Ascending aorta (tissue), 2 donors: ENCODE measurements around the gene TREH. TPM values are rescaled to one million over a fixed set of nuclear protein-coding genes. Genes with fewer than 3 reads are reported as not detected.

Experiments
- DNase-seq, 2 donors: peaks; one replicate each; pipeline ENCODE4 v3.0.0-alpha.2; 2019; ENCODE audit warnings: low spot score in 2 of 2
- H3K27ac ChIP-seq, 2 donors: fragments of 200-600 bp; sonication (generic); one replicate each; pipeline ENCODE4 v1.5.1; 2016 to 2017; ENCODE audit warnings: mild to moderate bottlenecking in 1 of 2
- H3K27me3 ChIP-seq: fragments of 200-600 bp; sonication (generic); one replicate; pipeline ENCODE4 v1.5.1; 2017
- H3K36me3 ChIP-seq, 2 donors: fragments of 200-600 bp; sonication (generic); one replicate each; pipeline ENCODE4 v1.5.1; 2016
- H3K4me1 ChIP-seq, 2 donors: fragments of 200-600 bp; sonication (generic); one replicate each; pipeline ENCODE4 v1.5.1; 2016 to 2017; ENCODE audit warnings: mild to moderate bottlenecking in 1 of 2
- H3K4me3 ChIP-seq, 2 donors: fragments of 200-600 bp; sonication (generic); one replicate each; pipeline ENCODE4 v1.5.1; 2016 to 2017; ENCODE audit warnings: mild to moderate bottlenecking in 1 of 2
- H3K9me3 ChIP-seq, 2 donors: fragments of 200-600 bp; sonication (generic); one replicate each; pipeline ENCODE4 v1.5.1; 2016
- intact Hi-C: fragments of 100-400 bp; cut with DNase I; formaldehyde crosslinking; loops from one replicate; pipeline ENCODE4 v1.15.1; 2023
- total RNA-seq: library from RNA; depleted of rRNA; stranded (reverse); fragments of >200 nt; gene quantifications from one replicate; pipeline ENCODE4 v1.1.0, GENCODE V29; 2016
- TF ChIP-seq, protein P1 (sequence below), 3 experiments: fragments of 200-600 bp in 2 of 3; fragments of 450-650 bp in 1 of 3; sonication (generic) in 2 of 3; IDR thresholded peaks; one replicate each; pipeline ENCODE4 v1.5.1; 2016 to 2019; ENCODE audit warnings: antibody characterized with exemption in 3 of 3, mild to moderate bottlenecking in 1 of 3, moderate library complexity in 1 of 3

Gene TREH
- total RNA-seq, 1 donor from 2014 or later: not detected

DNA sequence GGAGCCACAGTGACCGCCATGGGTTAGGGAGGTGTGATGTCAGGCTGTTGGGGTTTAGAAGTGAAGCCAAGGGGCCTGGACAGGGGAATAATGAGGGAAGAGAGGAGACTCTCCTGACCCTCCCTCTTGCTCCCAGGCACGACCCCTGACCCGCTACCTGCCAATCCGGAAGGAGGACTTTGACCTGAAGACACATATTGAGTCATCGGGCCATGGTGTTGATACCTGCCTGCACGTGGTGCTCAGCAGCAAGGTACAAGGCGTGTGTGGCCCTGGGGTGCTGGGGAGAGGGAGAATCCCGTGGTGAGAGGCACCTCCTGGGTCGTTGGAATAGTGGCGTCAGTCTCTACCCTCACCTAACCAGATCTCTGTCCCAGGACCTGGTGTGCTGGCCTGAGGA lies 29.5 kb downstream of the TREH start:
- Histone ChIP-seq H3K27ac (no peak overlapping the region), H3K27me3 (no peaks in the 10 kb centered on the region), H3K9me3 (no peaks in the 10 kb centered on the region), H3K4me3 (no peak overlapping the region), H3K36me3 (peaks cover 85 to 97% of the 10 kb centered on the region in 2 donors), H3K4me1 (no peaks in the 10 kb centered on the region)
- no peak for DNase-seq
- TF ChIP-seq, protein P1, sequence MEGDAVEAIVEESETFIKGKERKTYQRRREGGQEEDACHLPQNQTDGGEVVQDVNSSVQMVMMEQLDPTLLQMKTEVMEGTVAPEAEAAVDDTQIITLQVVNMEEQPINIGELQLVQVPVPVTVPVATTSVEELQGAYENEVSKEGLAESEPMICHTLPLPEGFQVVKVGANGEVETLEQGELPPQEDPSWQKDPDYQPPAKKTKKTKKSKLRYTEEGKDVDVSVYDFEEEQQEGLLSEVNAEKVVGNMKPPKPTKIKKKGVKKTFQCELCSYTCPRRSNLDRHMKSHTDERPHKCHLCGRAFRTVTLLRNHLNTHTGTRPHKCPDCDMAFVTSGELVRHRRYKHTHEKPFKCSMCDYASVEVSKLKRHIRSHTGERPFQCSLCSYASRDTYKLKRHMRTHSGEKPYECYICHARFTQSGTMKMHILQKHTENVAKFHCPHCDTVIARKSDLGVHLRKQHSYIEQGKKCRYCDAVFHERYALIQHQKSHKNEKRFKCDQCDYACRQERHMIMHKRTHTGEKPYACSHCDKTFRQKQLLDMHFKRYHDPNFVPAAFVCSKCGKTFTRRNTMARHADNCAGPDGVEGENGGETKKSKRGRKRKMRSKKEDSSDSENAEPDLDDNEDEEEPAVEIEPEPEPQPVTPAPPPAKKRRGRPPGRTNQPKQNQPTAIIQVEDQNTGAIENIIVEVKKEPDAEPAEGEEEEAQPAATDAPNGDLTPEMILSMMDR (IDR thresholded peaks at IDR 0.05): no peak
- intact Hi-C loops: no loop called here

DNA sequence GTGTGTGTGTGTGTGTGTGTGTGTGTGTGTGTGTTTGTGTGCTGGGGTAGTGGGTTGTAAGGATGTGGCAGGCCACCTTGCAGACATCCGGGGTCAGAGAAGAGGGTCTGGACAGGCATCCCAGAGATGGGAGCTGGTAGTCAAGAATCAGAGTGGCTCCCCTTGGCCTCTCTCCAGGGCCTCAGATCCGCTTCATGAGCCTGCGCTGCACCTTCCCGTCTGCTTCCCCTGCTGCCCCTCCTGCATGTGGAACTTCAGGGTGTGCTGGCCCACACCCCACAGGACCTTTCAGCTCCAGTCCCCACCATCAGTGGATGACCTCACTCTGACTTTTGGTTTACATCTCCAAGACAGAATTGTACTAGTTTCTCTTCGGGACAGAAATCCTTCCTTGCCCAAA lies 31.2 kb downstream of the TREH start:
- H3K27me3 ChIP-seq: no peaks in the 10 kb centered on the region
- no peak for DNase-seq
- H3K27ac ChIP-seq: no peak overlapping the region
- no peaks in the 10 kb centered on the region for H3K4me1 ChIP-seq
- no peaks in the 10 kb centered on the region for H3K9me3 ChIP-seq
- no peak overlapping the region for H3K4me3 ChIP-seq
- TF ChIP-seq, protein P1 (IDR thresholded peaks at IDR 0.05): no peak
- intact Hi-C loops: no loop called here
- H3K36me3 ChIP-seq: peaks cover 92 to 97% of the 10 kb centered on the region in 2 donors

DNA sequence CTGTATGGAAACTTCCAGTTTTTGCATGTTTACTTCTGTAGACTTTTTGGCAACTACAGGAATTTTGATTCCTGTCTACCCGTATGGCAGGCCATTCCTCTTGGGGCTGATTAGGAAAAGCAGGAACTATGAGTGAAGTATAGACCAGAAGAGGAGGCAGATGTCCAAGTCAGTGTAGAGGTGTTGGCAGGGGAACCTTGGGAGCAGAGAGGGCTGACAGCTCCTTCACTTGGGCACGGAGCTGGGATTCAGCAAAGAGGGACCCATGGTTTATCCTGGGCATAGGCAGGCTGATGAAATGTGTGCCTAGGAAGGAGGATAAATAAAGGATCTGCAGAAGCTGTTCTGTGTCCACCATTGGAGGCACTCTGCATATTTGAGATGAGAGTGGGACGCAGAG lies 33.1 kb downstream of the TREH start:
- TF ChIP-seq, protein P1 (IDR thresholded peaks at IDR 0.05): no peak
- Histone ChIP-seq H3K27me3 (no peaks in the 10 kb centered on the region), H3K4me3 (no peak overlapping the region), H3K4me1 (no peaks in the 10 kb centered on the region), H3K9me3 (no peaks in the 10 kb centered on the region), H3K27ac (no peak overlapping the region), H3K36me3 (peaks cover 94 to 97% of the 10 kb centered on the region in 2 donors)
- DNase-seq: no peak
- intact Hi-C loops: no loop called here

DNA sequence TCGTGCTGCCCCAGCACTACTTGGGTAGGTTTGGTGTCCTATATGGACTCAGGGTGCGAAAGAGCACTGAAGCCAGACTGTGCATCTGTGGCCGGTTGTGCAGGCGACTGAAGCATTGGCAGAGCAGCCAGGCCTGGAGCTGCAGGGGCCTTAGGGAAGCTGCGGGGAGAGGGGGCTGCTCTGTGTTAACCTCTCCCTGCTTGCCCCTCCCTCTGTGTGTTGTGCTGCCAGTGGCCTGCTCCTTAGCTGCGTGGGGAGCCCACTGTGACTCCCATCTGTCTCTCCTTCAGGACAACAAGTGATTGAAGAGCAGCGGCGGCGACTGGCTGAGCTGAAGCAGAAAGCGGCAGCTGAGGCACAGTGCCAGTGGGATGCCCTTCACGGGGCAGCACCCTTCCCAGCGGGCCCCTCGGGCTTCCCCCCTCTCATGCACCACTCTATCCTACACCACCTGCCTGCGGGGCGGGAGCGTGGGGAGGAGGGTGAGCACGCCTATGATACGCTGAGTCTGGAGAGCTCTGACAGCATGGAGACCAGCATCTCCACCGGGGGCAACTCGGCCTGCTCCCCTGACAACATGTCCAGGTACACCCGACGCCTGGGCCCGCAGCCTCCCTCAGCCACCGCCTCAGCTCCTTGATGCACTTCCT lies 34.3 kb downstream of the TREH start:
- TF ChIP-seq, protein P1 (IDR thresholded peaks at IDR 0.05): no peak

DNA sequence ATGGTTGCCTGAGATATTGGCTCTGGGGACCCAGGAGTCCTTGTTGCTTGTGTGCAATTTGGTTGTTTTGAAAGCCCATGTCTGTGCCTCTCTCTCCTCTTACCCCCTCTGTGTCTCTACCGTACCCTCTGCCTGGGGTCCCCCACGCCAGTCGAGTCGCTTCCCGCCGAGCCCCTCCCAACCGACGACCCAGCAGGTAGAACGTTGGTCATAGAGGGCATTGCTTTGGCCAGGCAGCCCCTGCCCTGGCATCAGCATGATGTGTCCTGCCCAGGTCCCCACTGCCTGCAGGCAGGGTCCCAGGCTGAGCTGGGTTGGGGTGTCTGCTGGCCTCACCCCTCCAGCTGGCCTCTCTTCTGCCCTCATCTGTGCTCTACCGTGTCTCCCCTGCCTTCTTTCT lies 35.0 kb downstream of the TREH start:
- Histone ChIP-seq H3K36me3 (peaks cover 80 to 96% of the 10 kb centered on the region in 2 donors), H3K27me3 (no peaks in the 10 kb centered on the region), H3K4me3 (no peak overlapping the region), H3K9me3 (no peaks in the 10 kb centered on the region), H3K4me1 (peaks cover 0 to 3% of the 10 kb centered on the region in 2 donors), H3K27ac (no peak overlapping the region)
- TF ChIP-seq, protein P1 (IDR thresholded peaks at IDR 0.05): no peak
- DNase-seq: no peak
- intact Hi-C loops: no loop called here

More for the DNA sequence above, 34.3 kb downstream of the TREH start:
- H3K4me3 ChIP-seq: no peak overlapping the region
- DNase-seq: no peak
- H3K27me3 ChIP-seq: no peaks in the 10 kb centered on the region
- H3K36me3 ChIP-seq: peaks cover 87 to 96% of the 10 kb centered on the region in 2 donors
- H3K4me1 ChIP-seq: no peaks in the 10 kb centered on the region
- intact Hi-C loops: no loop called here
- H3K27ac ChIP-seq: no peak overlapping the region
- no peaks in the 10 kb centered on the region for H3K9me3 ChIP-seq

DNA sequence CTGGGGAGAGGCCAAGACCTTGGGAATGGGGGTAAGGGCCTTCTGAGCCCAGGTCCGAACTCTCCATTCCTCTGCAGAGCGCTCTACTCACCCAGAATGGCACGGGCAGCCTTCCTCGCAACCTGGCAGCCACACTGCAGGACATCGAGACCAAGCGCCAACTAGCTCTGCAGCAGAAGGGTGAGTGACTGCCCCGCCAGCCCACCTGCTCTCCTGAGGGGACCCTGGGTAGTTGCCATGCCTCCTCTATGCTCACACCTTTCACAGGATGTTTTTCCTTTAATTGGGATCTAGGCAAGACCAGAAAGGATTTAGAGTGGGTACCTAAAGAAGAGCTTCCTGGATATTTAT lies 35.5 kb downstream of the TREH start:
- Histone ChIP-seq H3K9me3 (no peaks in the 10 kb centered on the region), H3K36me3 (peaks cover 76 to 94% of the 10 kb centered on the region in 2 donors), H3K27me3 (no peaks in the 10 kb centered on the region), H3K27ac (no peak overlapping the region), H3K4me1 (peaks cover 0 to 3% of the 10 kb centered on the region in 2 donors), H3K4me3 (no peak overlapping the region)
- TF ChIP-seq, protein P1 (IDR thresholded peaks at IDR 0.05): no peak
- DNase-seq: no peak
- intact Hi-C loops: no loop called here
